Memory B cell (primary cell): Measurements from ENCODE around the gene NFASC.

ENCODE experiments used
- ATAC-seq: fragments of 150-1000 bp; cut with Tn5 transposase; 2 replicates; pipeline ENCODE4 v1.10.0; 2021; ENCODE audit warnings: low read depth, mild to moderate bottlenecking, moderate library complexity
- DNase-seq, 2 donors: peaks; one replicate each; pipeline ENCODE4 v3.0.0; 2022; ENCODE audit warnings: low spot score in 2 of 2
- H3K27ac Mint-ChIP-seq: one replicate; pipeline ENCODE4 v1.8.0; 2022; ENCODE audit warnings: mild to moderate bottlenecking, moderate library complexity, mixed read lengths
- H3K27me3 Mint-ChIP-seq: one replicate; pipeline ENCODE4 v1.8.0; 2022; ENCODE audit warnings: mixed read lengths
- H3K36me3 Mint-ChIP-seq: one replicate; pipeline ENCODE4 v1.8.0; 2022; ENCODE audit warnings: mild to moderate bottlenecking, mixed read lengths
- H3K4me1 Mint-ChIP-seq: one replicate; pipeline ENCODE4 v1.8.0; 2022; ENCODE audit warnings: mixed read lengths
- H3K4me3 Mint-ChIP-seq: one replicate; pipeline ENCODE4 v1.8.0; 2022; ENCODE audit warnings: mild to moderate bottlenecking, moderate library complexity, mixed read lengths
- H3K9me3 Mint-ChIP-seq: one replicate; pipeline ENCODE4 v1.8.0; 2022; ENCODE audit warnings: mixed read lengths

NFASC gene

GRCh38 chr1:204958317-204959307, 88.0 kb downstream of the NFASC start:
- DNase-seq (no peak), ATAC-seq (no peak)
- H3K4me1 Mint-ChIP-seq: peaks cover 22% of the 10 kb centered on the region
- H3K27me3 Mint-ChIP-seq: peaks cover 15% of the 10 kb centered on the region
- H3K4me3 Mint-ChIP-seq: no peak overlapping the region
- no peaks in the 10 kb centered on the region for H3K9me3 Mint-ChIP-seq
- no peak overlapping the region for H3K27ac Mint-ChIP-seq
- H3K36me3 Mint-ChIP-seq: no peaks in the 10 kb centered on the region

GRCh38 chr1:204959374-204959773, 88.7 kb downstream of the NFASC start:
- Mint-ChIP-seq H3K27me3 (peaks cover 15% of the 10 kb centered on the region), H3K27ac (no peak overlapping the region), H3K9me3 (no peaks in the 10 kb centered on the region), H3K4me1 (peaks cover 22% of the 10 kb centered on the region), H3K4me3 (no peak overlapping the region), H3K36me3 (no peaks in the 10 kb centered on the region)
- no peak for ATAC-seq
- DNase-seq: no peak

- H3K27ac Mint-ChIP-seq: no peak overlapping the region
- H3K36me3 Mint-ChIP-seq: no peaks in the 10 kb centered on the region
- no peaks in the 10 kb centered on the region for H3K9me3 Mint-ChIP-seq
- peaks cover 12% of the 10 kb centered on the region for H3K27me3 Mint-ChIP-seq
- H3K4me3 Mint-ChIP-seq: no peak overlapping the region
- H3K4me1 Mint-ChIP-seq: peaks cover 22% of the 10 kb centered on the region
- DNase-seq (no peak), ATAC-seq (no peak)
Observed at GRCh38 chr1:204959836-204960235, 89.2 kb downstream of the NFASC start.

- H3K4me1 Mint-ChIP-seq: peaks cover 22% of the 10 kb centered on the region
- no peak overlapping the region for H3K4me3 Mint-ChIP-seq
- peaks cover 12% of the 10 kb centered on the region for H3K27me3 Mint-ChIP-seq
- no peak overlapping the region for H3K27ac Mint-ChIP-seq
- H3K9me3 Mint-ChIP-seq: no peaks in the 10 kb centered on the region
- DNase-seq: no peak
- no peaks in the 10 kb centered on the region for H3K36me3 Mint-ChIP-seq
- ATAC-seq: no peak
Observed at GRCh38 chr1:204960306-204961125, 89.9 kb downstream of the NFASC start.

- peaks cover 6% of the 10 kb centered on the region for H3K27me3 Mint-ChIP-seq
- H3K4me1 Mint-ChIP-seq: peaks cover 22% of the 10 kb centered on the region
- no peak overlapping the region for H3K4me3 Mint-ChIP-seq
- no peaks in the 10 kb centered on the region for H3K36me3 Mint-ChIP-seq
- no peak for ATAC-seq
- no peak for DNase-seq
- no peak overlapping the region for H3K27ac Mint-ChIP-seq
- H3K9me3 Mint-ChIP-seq: no peaks in the 10 kb centered on the region
Observed at GRCh38 chr1:204961765-204962419, 91.2 kb downstream of the NFASC start.

GRCh38 chr1:204962742-204963632, 92.3 kb downstream of the NFASC start:
- peaks cover 12% of the 10 kb centered on the region for H3K27me3 Mint-ChIP-seq
- peak; percentile 87 for ATAC-seq
- peaks cover 22% of the 10 kb centered on the region for H3K4me1 Mint-ChIP-seq

GRCh38 chr1:204967451-204967850, 96.8 kb downstream of the NFASC start:
- Mint-ChIP-seq H3K9me3 (no peaks in the 10 kb centered on the region), H3K4me1 (peaks cover 14% of the 10 kb centered on the region), H3K36me3 (no peaks in the 10 kb centered on the region), H3K27me3 (peaks cover 10% of the 10 kb centered on the region), H3K4me3 (no peak overlapping the region), H3K27ac (no peak overlapping the region)
- ATAC-seq (no peak), DNase-seq (no peak)

More at GRCh38 chr1:204962742-204963632, 92.3 kb downstream of the NFASC start:
- H3K4me3 Mint-ChIP-seq: peak overlapping the region; percentile 3
- DNase-seq: no peak
- H3K27ac Mint-ChIP-seq: no peak overlapping the region
- H3K36me3 Mint-ChIP-seq: no peaks in the 10 kb centered on the region
- no peaks in the 10 kb centered on the region for H3K9me3 Mint-ChIP-seq

GRCh38 chr1:204968135-204968534, 97.5 kb downstream of the NFASC start:
- Mint-ChIP-seq H3K36me3 (no peaks in the 10 kb centered on the region), H3K4me1 (peaks cover 7% of the 10 kb centered on the region)

GRCh38 chr1:204968951-204969350, 98.3 kb downstream of the NFASC start:
- no peaks in the 10 kb centered on the region for H3K9me3 Mint-ChIP-seq
- no peak for DNase-seq
- H3K27me3 Mint-ChIP-seq: peaks cover 13% of the 10 kb centered on the region
- no peak for ATAC-seq
- no peak overlapping the region for H3K4me3 Mint-ChIP-seq
- H3K27ac Mint-ChIP-seq: no peak overlapping the region
- no peaks in the 10 kb centered on the region for H3K36me3 Mint-ChIP-seq
- peaks cover 2% of the 10 kb centered on the region for H3K4me1 Mint-ChIP-seq

More at GRCh38 chr1:204968135-204968534, 97.5 kb downstream of the NFASC start:
- DNase-seq (no peak), ATAC-seq (no peak)
- H3K27me3 Mint-ChIP-seq: peaks cover 10% of the 10 kb centered on the region
- no peaks in the 10 kb centered on the region for H3K9me3 Mint-ChIP-seq
- no peak overlapping the region for H3K27ac Mint-ChIP-seq
- H3K4me3 Mint-ChIP-seq: no peak overlapping the region

GRCh38 chr1:204970937-204971336, 100.3 kb downstream of the NFASC start:
- Mint-ChIP-seq H3K27me3 (peaks cover 16% of the 10 kb centered on the region), H3K9me3 (no peaks in the 10 kb centered on the region)

GRCh38 chr1:204971517-204972336, 101.1 kb downstream of the NFASC start:
- Mint-ChIP-seq H3K9me3 (no peaks in the 10 kb centered on the region), H3K36me3 (no peaks in the 10 kb centered on the region), H3K27me3 (peaks cover 14% of the 10 kb centered on the region), H3K4me1 (peaks cover 7% of the 10 kb centered on the region), H3K4me3 (no peak overlapping the region), H3K27ac (no peak overlapping the region)
- DNase-seq: no peak
- ATAC-seq: no peak

More at GRCh38 chr1:204970937-204971336, 100.3 kb downstream of the NFASC start:
- no peak for ATAC-seq
- H3K27ac Mint-ChIP-seq: no peak overlapping the region
- no peak overlapping the region for H3K4me3 Mint-ChIP-seq
- peaks cover 5% of the 10 kb centered on the region for H3K4me1 Mint-ChIP-seq
- no peaks in the 10 kb centered on the region for H3K36me3 Mint-ChIP-seq
- no peak for DNase-seq

- ATAC-seq (no peak), DNase-seq (no peak)
- no peaks in the 10 kb centered on the region for H3K36me3 Mint-ChIP-seq
- H3K4me3 Mint-ChIP-seq: no peak overlapping the region
- no peaks in the 10 kb centered on the region for H3K9me3 Mint-ChIP-seq
- peaks cover 11% of the 10 kb centered on the region for H3K4me1 Mint-ChIP-seq
- no peak overlapping the region for H3K27ac Mint-ChIP-seq
- H3K27me3 Mint-ChIP-seq: peaks cover 10% of the 10 kb centered on the region
Observed at GRCh38 chr1:204972426-204972825, 101.8 kb downstream of the NFASC start.
